NCI-H187 (cell line): Measurements from ENCODE around the gene ARAP3.
"Not testable (repeated sequence)": the region's sequence is repeated elsewhere in the genome, so short reads cannot be mapped to it uniquely, and the experiment has no call there.

Experiments
- DNase-seq, 2 experiments: peaks; one replicate each; lab custom pipeline; 2025; lab: John Stamatoyannopoulos, UW

The ARAP3 gene

DNA sequence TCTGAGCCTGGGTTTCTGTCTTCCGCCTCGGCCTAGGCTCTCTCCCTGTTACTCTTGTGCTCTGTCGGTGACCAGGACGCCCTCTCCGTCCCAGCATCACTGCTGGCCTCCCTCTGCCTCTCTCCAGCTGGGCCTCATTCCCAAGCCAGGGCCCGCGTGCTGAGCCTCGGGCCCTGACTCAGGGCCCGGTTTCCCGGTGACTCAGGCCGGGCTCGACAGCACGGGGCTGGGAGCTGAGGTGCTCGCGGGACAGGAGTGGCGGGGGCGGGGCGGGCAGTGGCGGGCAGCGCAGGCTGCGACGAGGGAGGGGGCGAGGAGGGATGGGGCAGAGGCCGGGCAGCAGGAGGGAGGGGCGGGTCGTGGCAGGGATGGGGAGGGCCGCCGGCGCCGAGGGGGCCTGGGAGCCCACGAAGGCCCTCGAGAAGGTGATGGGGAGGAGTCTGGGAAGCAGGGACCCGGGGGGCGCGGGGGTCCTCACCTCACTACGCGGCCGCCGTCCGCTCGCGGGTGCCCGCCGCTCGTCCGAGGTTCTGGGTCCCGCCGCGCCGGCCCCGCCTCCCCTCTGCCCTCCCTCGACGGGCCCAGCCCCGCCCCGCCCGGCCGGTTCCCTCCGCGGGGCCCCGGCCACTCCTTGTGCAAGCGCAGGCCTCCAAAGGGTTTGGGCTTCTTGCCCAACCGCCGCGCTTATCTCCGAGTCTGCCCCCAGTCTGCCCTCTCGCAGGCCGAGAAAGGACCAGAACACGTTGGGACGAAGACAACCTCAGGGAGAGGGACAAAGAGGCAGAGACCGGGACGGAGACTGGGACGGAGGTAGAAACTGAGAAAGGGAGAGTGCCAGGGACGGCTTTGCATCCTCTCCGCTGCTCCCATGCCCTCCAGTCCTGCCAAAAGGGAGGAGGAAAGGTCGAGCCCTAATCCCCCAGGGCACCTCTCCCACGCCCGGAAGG, at the start of gene ARAP3:
ARAP3 (minus strand) TSS at position 536 of the 947 bp plus-strand sequence. CDS start 1,744 bp downstream, outside the sequence.
- DNase-seq: no peak

GRCh38 chr5:141729387-141730006, 47.5 kb upstream of the ARAP3 start:
- no peak for DNase-seq

GRCh38 chr5:141725891-141726290, 43.9 kb upstream of the ARAP3 start:
- DNase-seq: no peak

- not testable (repeated sequence) for DNase-seq
Measured at GRCh38 chr5:141725174-141725573, 43.1 kb upstream of the ARAP3 start.

GRCh38 chr5:141722266-141722665, 40.2 kb upstream of the ARAP3 start:
- no peak for DNase-seq

GRCh38 chr5:141717043-141717442, 35.0 kb upstream of the ARAP3 start:
- no peak for DNase-seq

- DNase-seq: no peak
Measured at GRCh38 chr5:141716468-141716867, 34.4 kb upstream of the ARAP3 start.

GRCh38 chr5:141716009-141716408, 34.0 kb upstream of the ARAP3 start:
- DNase-seq: no peak

GRCh38 chr5:141715346-141715905, 33.4 kb upstream of the ARAP3 start:
- DNase-seq: peak; percentile 57 to 72

DNA sequence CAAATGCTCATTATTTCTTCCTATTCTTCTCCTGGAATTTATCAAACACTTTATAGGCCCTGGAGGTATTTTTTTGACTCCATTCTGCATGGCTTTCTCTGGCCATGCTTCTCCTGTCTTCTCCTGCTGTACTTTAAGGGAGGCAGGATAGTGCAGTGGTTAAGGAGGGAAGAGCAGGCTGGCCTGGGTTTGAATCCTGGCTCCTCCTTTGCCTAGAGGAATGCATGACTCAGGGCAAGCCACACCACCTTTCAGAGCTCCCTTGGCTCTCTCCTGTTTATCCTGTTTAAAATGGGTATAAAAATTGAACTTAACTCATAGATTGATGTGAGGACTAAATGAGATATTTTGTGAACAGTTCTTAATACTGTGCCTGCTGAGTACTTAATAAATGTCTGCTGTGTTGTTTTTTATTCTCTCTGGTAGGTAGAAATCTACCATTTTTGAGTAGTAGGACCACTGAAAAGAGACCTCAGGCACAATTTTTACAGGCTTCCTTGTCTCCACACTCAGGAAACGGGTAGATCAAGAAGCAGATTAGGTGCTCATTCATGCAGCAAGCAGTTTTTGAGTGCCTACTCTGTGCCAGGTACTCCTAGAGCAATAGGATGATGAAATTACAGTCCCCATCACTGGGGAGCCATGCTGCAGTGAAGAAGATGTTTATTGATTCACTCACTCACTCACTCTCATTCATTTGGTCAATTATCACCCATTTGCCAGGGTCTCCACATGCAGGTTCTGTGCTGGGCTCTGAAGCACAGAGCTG, 32.7 kb upstream of the ARAP3 start:
- DNase-seq: peak in 1 of 2 experiments; percentile 57

- no peak for DNase-seq
Measured at GRCh38 chr5:141713616-141714309, 31.7 kb upstream of the ARAP3 start.

DNA sequence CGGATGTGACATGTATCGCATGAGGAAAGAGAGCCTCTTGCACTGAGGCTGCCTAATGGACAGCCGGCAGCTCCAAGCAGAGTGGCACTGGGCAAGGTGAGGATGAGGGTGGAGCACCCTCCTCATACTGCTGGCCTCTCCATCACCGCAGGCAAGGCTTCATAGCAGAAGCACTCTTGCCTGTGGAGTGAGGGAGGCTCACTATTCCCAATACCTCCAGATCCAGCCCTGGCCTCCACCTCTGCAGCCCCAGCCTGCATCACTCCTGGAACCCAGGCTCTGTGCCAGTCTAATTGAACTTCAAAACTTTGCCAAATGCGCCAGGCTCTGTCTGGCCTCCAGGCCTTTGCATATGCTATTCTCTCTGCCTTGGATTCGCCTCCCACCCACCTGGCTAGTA, 29.7 kb upstream of the ARAP3 start:
- no peak for DNase-seq

DNA sequence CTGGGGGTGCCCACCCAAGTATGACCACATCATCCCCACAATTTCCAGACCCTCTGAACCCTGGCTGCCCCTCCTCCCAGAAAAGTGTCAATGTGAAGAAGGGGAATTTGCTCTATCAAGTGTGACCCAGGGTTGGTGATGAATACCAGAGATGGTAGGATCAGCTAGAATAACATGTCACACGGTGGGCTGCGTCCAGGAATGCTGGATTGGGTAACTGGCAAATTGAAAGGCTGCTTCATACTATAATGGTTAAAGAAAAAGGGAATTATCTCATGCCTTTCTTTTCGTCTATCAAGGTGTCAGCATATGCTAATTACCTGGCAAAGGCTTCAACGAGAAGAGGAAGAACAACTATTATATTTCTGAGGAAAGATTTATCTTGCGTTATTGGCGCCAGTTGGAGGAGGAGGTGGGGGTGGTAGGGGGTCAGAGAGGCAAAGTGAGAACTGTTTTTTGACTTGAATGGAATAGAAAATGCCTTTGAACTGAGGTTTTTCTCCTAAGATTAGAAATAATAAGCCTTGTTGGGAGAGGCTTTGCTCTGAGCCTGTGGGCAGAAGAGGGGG, 27.8 kb upstream of the ARAP3 start:
- no peak for DNase-seq

DNA sequence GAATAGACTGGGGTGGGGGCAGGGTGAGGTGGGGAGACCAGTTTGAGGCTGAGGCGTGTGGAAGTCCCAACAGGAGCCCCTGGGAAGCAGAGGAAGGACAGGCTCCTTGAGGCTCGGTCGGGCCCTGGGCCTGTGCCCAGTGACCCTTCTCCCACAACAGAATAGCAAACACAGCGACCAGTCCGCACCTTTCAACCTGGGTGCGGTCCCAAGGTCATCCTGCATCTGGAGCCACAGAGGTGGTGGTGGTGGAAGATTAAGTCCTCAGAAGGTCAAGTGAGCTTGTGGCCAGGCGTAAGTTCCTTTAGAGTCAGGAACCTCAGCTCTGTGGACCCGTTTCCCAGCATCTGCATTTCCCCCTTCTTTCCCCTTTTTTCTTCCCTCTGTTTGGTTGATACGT, 26.0 kb upstream of the ARAP3 start:
- no peak for DNase-seq

- DNase-seq: no peak
Measured at GRCh38 chr5:141707510-141707909, 25.5 kb upstream of the ARAP3 start.

GRCh38 chr5:141706121-141706520, 24.1 kb upstream of the ARAP3 start:
- no peak for DNase-seq

DNA sequence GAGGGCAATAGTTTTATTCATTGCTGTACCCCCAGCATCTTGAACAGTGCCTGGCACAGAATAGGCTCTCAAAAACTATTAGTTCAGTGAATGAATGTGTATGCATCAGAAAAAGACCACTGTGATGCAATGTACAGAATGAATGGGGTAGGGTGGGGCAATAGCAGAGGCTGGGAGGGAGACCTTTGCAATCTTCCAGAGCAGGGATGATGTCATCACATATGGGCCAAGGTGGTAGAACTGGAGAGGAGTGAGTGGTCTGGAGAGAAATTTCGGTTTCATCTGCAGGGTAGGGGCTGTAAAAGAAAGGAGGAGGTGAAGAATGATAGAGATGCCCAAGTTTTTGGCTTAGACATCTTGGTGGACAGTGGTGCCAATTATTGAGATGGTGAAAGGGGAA, 23.4 kb upstream of the ARAP3 start:
- DNase-seq: no peak

DNA sequence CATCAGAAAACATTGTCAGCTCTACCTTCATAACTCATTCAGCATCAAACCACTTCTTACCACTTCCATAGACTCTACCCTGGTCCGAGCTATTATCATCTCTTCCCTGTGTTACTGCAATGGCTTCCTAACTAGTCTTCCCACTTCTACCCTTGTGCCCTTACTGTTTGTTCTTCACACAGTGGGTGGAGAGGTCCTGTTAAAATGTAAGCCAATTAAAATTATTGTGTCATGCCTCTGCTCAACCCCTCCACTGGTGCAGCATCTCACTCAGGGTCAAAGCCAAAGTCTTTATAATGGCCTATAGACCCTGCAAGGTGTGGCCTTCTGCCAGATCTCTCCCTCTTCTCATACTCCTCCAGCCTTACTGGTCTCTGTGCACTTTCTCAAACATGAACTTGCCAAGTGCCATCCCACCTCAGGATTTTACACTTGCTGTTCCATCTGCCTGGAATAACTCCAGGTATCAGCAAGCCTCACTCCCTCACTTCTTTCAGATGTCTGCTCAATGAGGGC, 22.8 kb upstream of the ARAP3 start:
- DNase-seq: no peak

DNA sequence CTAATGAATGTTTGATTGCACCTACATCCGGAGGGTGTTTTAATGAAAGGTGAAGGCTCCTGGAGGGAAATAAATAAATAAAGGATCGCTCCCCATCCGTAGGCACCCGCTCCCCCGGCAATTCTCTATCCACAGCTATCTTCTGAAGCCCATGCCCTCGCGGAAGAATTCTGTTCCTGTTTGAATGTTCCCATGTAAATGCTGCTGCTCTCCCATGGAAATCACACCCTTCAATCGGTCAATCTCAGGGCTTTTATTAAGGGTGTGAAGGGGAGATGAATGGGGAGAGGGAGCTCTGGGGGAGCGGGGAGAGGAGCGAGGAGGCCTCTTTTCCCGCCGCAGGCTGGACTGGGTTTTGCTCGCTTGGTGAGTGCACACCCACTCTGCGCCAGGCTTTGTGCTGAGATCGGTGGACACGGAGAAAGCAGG, 21.1 kb upstream of the ARAP3 start:
- no peak for DNase-seq

- no peak for DNase-seq
Measured at GRCh38 chr5:141701360-141702119, 19.5 kb upstream of the ARAP3 start.
